ENCODE data around the gene ARMC6.

ARMC6 gene

DNA sequence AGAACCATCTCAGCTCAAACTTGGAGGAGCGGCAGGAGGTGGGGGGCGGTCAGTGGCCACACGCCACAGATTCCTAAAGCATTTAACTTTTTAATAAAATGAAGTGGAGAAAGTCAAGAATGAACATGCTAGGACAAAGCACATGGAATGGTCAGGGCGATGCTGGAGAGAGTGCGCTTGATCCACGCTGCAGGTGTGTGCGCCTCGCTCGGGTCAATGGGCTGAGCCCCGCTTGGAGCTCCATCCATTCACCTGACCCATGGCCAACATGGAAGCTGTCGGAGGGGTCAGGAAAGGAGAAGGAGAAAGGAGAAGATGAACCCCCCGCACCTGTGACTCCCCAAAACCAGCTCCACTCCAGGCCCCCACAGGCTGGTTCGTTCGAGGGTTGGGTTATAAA, 41.9 kb upstream of the ARMC6 start:
- TF ChIP-seq EP300 (IDR thresholded peaks at IDR 0.05; ENCODE audit: borderline replicate concordance), result no peak
- TF ChIP-seq, protein P1, sequence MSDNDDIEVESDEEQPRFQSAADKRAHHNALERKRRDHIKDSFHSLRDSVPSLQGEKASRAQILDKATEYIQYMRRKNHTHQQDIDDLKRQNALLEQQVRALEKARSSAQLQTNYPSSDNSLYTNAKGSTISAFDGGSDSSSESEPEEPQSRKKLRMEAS (IDR thresholded peaks at IDR 0.05), result no peak

DNA sequence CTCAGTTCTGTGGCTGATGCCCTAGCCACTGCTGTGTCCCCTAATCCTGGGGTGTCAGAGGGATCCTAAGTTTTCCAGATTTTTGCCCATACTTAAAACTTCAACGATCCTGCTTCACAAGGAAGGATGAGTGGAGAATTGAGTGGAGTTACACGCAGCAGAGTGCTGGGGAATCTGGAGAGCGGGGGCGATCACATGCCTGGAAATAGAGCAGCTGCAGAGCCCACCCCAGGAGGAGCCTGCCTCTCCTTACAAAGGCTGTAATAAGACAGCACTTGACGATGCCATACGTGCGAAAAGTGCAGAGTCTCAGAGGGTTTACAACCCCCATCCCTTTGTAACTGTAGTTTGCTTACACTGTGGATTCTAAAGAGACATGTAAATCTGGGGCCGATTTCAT, 40.7 kb upstream of the ARMC6 start:
- TF ChIP-seq NFIC (IDR thresholded peaks at IDR 0.05), result no peak
- no peak for TF ChIP-seq EP300 (IDR thresholded peaks at IDR 0.05; ENCODE audit: borderline replicate concordance)
- no peak for TF ChIP-seq TAF1 (IDR thresholded peaks at IDR 0.05; ENCODE audit: low read depth)
- TF ChIP-seq RAD21 (IDR thresholded peaks at IDR 0.05; ENCODE audit: low read depth), result no peak
- TF ChIP-seq CEBPB (IDR thresholded peaks at IDR 0.05), result no peak
- no peak for TF ChIP-seq FOXM1 (IDR thresholded peaks at IDR 0.05; ENCODE audit: borderline replicate concordance, low read depth)

DNA sequence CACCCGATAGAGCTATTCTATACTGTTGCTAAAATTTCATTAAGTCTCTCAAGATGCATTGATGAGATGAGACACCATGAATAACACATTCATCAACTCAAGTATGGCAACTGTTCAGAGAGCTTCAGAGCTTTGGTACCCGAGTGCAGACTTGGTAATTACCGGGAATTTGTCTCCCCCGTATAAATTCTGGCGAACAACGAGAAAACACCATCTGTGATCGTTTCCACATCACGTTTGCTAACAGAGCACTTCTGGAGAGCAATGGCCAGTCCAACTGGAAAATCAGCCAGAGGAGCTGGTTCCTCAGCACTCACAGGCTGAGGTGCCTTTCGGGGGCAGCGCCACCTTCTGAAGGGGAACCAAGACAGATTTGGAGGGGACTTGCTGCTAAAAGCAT, 40.3 kb upstream of the ARMC6 start:
- TF ChIP-seq YY1 (IDR thresholded peaks at IDR 0.05; ENCODE audit: low read depth) (no peak), TCF12 (IDR thresholded peaks at IDR 0.05; ENCODE audit: low read depth) (no peak), RAD21 (IDR thresholded peaks at IDR 0.05; ENCODE audit: low read depth) (no peak), TAF1 (IDR thresholded peaks at IDR 0.05; ENCODE audit: low read depth) (no peak), TEAD4 (IDR thresholded peaks at IDR 0.05) (no peak), FOXM1 (IDR thresholded peaks at IDR 0.05; ENCODE audit: borderline replicate concordance, low read depth) (no peak), CEBPB (IDR thresholded peaks at IDR 0.05) (no peak), EP300 (IDR thresholded peaks at IDR 0.05; ENCODE audit: borderline replicate concordance) (no peak), EGR1 (IDR thresholded peaks at IDR 0.05) (no peak), NFIC (IDR thresholded peaks at IDR 0.05) (no peak), CREB1 (IDR thresholded peaks at IDR 0.05; ENCODE audit: low read depth) (no peak), ZBTB7A (IDR thresholded peaks at IDR 0.05; ENCODE audit: low read depth) (no peak)
- TF ChIP-seq, protein P1 (IDR thresholded peaks at IDR 0.05), result no peak
- TF ChIP-seq, protein P2, sequence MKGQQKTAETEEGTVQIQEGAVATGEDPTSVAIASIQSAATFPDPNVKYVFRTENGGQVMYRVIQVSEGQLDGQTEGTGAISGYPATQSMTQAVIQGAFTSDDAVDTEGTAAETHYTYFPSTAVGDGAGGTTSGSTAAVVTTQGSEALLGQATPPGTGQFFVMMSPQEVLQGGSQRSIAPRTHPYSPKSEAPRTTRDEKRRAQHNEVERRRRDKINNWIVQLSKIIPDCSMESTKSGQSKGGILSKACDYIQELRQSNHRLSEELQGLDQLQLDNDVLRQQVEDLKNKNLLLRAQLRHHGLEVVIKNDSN (IDR thresholded peaks at IDR 0.05), result no peak
- TF ChIP-seq, protein P3, sequence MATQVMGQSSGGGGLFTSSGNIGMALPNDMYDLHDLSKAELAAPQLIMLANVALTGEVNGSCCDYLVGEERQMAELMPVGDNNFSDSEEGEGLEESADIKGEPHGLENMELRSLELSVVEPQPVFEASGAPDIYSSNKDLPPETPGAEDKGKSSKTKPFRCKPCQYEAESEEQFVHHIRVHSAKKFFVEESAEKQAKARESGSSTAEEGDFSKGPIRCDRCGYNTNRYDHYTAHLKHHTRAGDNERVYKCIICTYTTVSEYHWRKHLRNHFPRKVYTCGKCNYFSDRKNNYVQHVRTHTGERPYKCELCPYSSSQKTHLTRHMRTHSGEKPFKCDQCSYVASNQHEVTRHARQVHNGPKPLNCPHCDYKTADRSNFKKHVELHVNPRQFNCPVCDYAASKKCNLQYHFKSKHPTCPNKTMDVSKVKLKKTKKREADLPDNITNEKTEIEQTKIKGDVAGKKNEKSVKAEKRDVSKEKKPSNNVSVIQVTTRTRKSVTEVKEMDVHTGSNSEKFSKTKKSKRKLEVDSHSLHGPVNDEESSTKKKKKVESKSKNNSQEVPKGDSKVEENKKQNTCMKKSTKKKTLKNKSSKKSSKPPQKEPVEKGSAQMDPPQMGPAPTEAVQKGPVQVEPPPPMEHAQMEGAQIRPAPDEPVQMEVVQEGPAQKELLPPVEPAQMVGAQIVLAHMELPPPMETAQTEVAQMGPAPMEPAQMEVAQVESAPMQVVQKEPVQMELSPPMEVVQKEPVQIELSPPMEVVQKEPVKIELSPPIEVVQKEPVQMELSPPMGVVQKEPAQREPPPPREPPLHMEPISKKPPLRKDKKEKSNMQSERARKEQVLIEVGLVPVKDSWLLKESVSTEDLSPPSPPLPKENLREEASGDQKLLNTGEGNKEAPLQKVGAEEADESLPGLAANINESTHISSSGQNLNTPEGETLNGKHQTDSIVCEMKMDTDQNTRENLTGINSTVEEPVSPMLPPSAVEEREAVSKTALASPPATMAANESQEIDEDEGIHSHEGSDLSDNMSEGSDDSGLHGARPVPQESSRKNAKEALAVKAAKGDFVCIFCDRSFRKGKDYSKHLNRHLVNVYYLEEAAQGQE (IDR thresholded peaks at IDR 0.05; ENCODE audit: low read depth), result no peak

DNA sequence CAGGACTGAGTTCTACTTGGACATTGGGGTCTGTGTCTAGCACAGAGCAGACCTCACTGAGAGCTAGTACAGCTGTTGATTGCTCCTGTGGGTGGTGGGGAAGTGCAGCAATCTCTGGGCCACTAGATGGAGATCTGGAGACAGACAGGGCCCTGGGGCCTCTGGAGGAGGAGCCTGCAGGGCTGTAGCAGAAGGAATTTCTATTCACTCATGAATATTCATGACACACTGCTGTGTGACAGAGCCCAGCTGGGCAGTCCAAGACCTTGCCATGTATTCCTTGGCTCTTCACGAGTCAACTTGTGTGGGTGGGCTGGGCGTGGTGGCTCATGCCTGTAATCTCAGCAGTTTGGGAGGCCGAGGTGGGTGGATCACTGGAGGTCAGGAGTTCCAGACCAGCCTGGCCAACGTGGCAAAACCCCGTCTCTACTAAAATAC, 37.6 kb upstream of the ARMC6 start:
- TF ChIP-seq RAD21 (IDR thresholded peaks at IDR 0.05; ENCODE audit: low read depth), result peak; percentile 46
- TF ChIP-seq EGR1 (IDR thresholded peaks at IDR 0.05), result peak; percentile 26; the same call in 1 of the 2 replicates
- no peak for TF ChIP-seq CEBPB (IDR thresholded peaks at IDR 0.05)
- TF ChIP-seq, protein P1 (IDR thresholded peaks at IDR 0.05), result no peak

DNA sequence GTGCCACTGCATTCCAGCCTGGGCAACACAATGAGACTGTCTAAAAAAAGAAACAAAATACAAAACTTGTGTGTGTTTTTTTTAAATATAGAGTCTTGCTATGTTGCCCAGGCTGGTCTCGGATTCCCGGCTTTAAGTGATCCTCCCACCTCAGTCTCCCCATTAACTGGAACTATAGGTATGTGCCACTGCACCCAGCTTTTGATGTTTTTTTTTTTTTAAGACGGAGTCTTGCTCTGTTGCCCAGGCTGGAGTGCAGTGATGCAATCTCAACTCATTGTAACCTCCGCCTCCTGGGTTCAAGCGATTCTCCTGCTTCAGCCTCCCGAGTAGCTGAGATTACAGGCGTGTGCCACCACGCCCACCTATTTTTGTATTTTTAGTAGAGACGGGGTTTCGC, 37.1 kb upstream of the ARMC6 start:
- TF ChIP-seq, protein P3 (IDR thresholded peaks at IDR 0.05; ENCODE audit: low read depth), result no peak
- TF ChIP-seq, protein P2 (IDR thresholded peaks at IDR 0.05), result no peak
- TF ChIP-seq NFIC (IDR thresholded peaks at IDR 0.05) (no peak), TCF12 (IDR thresholded peaks at IDR 0.05; ENCODE audit: low read depth) (no peak), ZBTB7A (IDR thresholded peaks at IDR 0.05; ENCODE audit: low read depth) (no peak), TEAD4 (IDR thresholded peaks at IDR 0.05) (no peak)

DNA sequence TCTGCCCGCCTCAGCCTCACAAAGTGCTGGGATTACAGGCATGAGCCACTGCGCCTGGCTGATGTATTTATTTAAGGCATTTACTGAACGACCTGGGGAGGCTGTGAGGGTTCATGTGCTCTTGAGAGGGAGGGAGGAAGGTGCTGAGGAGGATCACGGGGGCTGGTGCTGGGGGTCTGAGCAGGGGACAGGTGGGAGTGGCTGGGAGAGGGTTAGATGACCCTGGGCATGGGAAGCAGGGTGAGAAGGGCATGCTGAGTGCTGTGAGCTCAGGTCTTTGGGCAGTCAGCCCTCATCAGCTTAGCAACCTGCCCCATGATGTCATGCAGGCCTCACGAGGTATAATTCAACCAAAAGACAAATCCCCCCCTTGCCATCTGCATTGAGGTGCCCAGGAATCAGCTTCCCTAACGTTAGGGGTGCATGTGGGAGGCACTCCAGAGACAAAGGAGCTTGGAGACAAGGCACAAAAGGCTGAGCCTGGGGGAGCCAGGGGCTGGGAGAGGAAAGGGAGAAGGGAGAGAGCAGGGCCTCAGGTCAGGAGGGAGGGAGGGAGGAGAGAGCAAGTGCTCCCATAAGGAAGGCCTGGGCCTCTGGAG, 36.5 kb upstream of the ARMC6 start:
- TF ChIP-seq, protein P3 (IDR thresholded peaks at IDR 0.05; ENCODE audit: low read depth), result no peak
- no peak for TF ChIP-seq YY1 (IDR thresholded peaks at IDR 0.05; ENCODE audit: low read depth)
